A549 (cell line): ENCODE data around the gene C1orf53. TPM values are rescaled to one million over a fixed set of nuclear protein-coding genes. Genes with fewer than 3 reads are reported as not detected.
"Not testable (repeated sequence)": the region's sequence is repeated elsewhere in the genome, so short reads cannot be mapped to it uniquely, and the experiment has no call there.

Experiments
- ATAC-seq, 2 experiments: fragments of 200-7000 bp in 1 of 2; fragments of >200 bp in 1 of 2; cut with Nextera tagmentation in 1 of 2; cut with Tn5 transposase in 1 of 2; 3 replicates each; pipeline versions ENCODE4 v1.8.0 to v1.9.1; 2018 to 2020; ENCODE audit warnings: mild to moderate bottlenecking in 1 of 2, moderate library complexity in 1 of 2
- CTCF ChIA-PET: fragments of 300-600 bp; sonication (Branson Sonifier 250); formaldehyde crosslinking; extraction: SDS; loops from one replicate; lab custom pipeline; 2021; ENCODE audit warnings: antibody characterized with exemption, inconsistent platforms; lab: Yijun Ruan, JAX
- POLR2A ChIA-PET: fragments of 350-600 bp; formaldehyde crosslinking; extraction: SDS; loops from one replicate; lab custom pipeline; 2021; ENCODE audit warnings: antibody characterized with exemption, inconsistent platforms; lab: Yijun Ruan, JAX
- DNase-seq, 2 experiments: peaks; one replicate each; pipeline versions ENCODE4 v3.0.0 to v3.0.0-alpha.2; 2011 to 2016; ENCODE audit warnings: low read depth in 1 of 2, low spot score in 1 of 2
- FAIRE-seq: peaks from 2 replicates; lab custom pipeline; 2011; peaks lifted over from hg19 to GRCh38; lab: Jason Lieb, UNC
- H3K27ac ChIP-seq, 2 experiments: fragments of >200 bp; sonication (Bioruptor Twin); formaldehyde crosslinking; 3 replicates each; pipeline ENCODE4 v1.5.1; 2016 to 2017
- H3K4me1 ChIP-seq: fragments of >200 bp; sonication (Bioruptor Twin); formaldehyde crosslinking; 3 replicates; pipeline ENCODE4 v1.6.1; 2016
- H3K4me2 ChIP-seq: fragments of >200 bp; sonication (Bioruptor Twin); formaldehyde crosslinking; 3 replicates; pipeline ENCODE4 v1.6.1; 2016
- H3K4me3 ChIP-seq: fragments of >200 bp; sonication (Bioruptor Twin); formaldehyde crosslinking; 3 replicates; pipeline ENCODE4 v1.5.1; 2016
- H3K9me3 ChIP-seq: fragments of >200 bp; sonication (Bioruptor Twin); formaldehyde crosslinking; 3 replicates; pipeline ENCODE4 v1.6.1; 2016
- CBX8 ChIP-seq: fragments of 200-600 bp; sonication (generic); IDR thresholded peaks from 2 replicates; pipeline ENCODE4 v1.6.1; 2016
- CEBPB ChIP-seq, 2 experiments: fragments of >200 bp in 1 of 2; sonication (Bioruptor Twin) in 1 of 2; formaldehyde crosslinking in 1 of 2; IDR thresholded peaks; 2 replicates each; pipeline ENCODE4 v1.6.1; 2012 to 2016
- CHD2 ChIP-seq: fragments of 150-350 bp; IDR thresholded peaks from 2 replicates; pipeline ENCODE4 v1.6.1; 2014; ENCODE audit warnings: low read length; ENCODE audit not compliant: partially characterized antibody
- E2F6 ChIP-seq: IDR thresholded peaks from 2 replicates; pipeline ENCODE4 v1.6.1; 2012; ENCODE audit warnings: low read depth, borderline replicate concordance
- EHMT2 ChIP-seq: fragments of 200-600 bp; sonication (generic); IDR thresholded peaks from 2 replicates; pipeline ENCODE4 v1.6.1; 2016; ENCODE audit warnings: antibody characterized with exemption, low read depth, mild to moderate bottlenecking, moderate library complexity
- GATA3 ChIP-seq: IDR thresholded peaks from 2 replicates; pipeline ENCODE4 v1.6.1; 2012; ENCODE audit warnings: borderline replicate concordance
- HES2 ChIP-seq: fragments of >200 bp; sonication (Bioruptor Twin); formaldehyde crosslinking; IDR thresholded peaks from 2 replicates; pipeline ENCODE4 v1.6.1; 2016
- HEYL ChIP-seq: fragments of 250-450 bp; sonication (Bioruptor Pico); IDR thresholded peaks from 2 replicates; pipeline ENCODE4 v1.8.0; 2021; ENCODE audit warnings: mild to moderate bottlenecking, moderate library complexity
- HMGXB4 ChIP-seq: fragments of 250-450 bp; sonication (Bioruptor Pico); IDR thresholded peaks from 2 replicates; pipeline ENCODE4 v1.5.0; 2021; ENCODE audit warnings: mild to moderate bottlenecking, moderate library complexity, borderline replicate concordance
- HOXB13 ChIP-seq: fragments of 250-450 bp; sonication (Bioruptor Pico); IDR thresholded peaks from 2 replicates; pipeline ENCODE4 v1.5.0; 2020; ENCODE audit warnings: low read depth, mild to moderate bottlenecking, moderate library complexity
- JUN ChIP-seq, 2 experiments: fragments of >200 bp; sonication (Bioruptor Twin); formaldehyde crosslinking; IDR thresholded peaks; 2 replicates in 1 of 2; 3 replicates in 1 of 2; pipeline ENCODE4 v1.6.1; 2016 to 2017
- KDM5A ChIP-seq: fragments of 200-600 bp; sonication (generic); IDR thresholded peaks from 2 replicates; pipeline ENCODE4 v1.6.1; 2016; ENCODE audit warnings: antibody characterized with exemption, mild to moderate bottlenecking
- MAX ChIP-seq: IDR thresholded peaks from 2 replicates; pipeline ENCODE4 v1.6.1; 2012
- PBX3 ChIP-seq: IDR thresholded peaks from 2 replicates; pipeline ENCODE4 v1.6.1; 2012
- PHF8 ChIP-seq: fragments of 200-600 bp; sonication (generic); IDR thresholded peaks from 2 replicates; pipeline ENCODE4 v1.6.1; 2016; ENCODE audit warnings: low read depth, mild to moderate bottlenecking, antibody characterized with exemption, moderate library complexity, borderline replicate concordance
- POLR2A ChIP-seq: IDR thresholded peaks from 2 replicates; pipeline ENCODE4 v1.6.1; 2012; ENCODE audit warnings: mild to moderate bottlenecking, low read length
- RFX5 ChIP-seq: fragments of 450-650 bp; IDR thresholded peaks from 2 replicates; pipeline ENCODE4 v1.7.1; 2014; ENCODE audit warnings: antibody characterized with exemption, mild to moderate bottlenecking, moderate library complexity
- SMC3 ChIP-seq: fragments of >200 bp; sonication (Bioruptor Twin); formaldehyde crosslinking; IDR thresholded peaks from 3 replicates; pipeline ENCODE4 v1.6.1; 2018; ENCODE audit warnings: inconsistent platforms
- ZSCAN20 ChIP-seq: fragments of 250-450 bp; sonication (Bioruptor Pico); IDR thresholded peaks from 2 replicates; pipeline ENCODE4 v1.8.0; 2022; ENCODE audit warnings: mild to moderate bottlenecking, moderate library complexity
- WGBS: methylation state at CpG from one replicate; pipeline ENCODE4 v1.1.6; 2017; ENCODE audit errors: missing lambda C conversion rate; 5-methylcytosine and 5-hydroxymethylcytosine counted together
- polyA minus RNA-seq: library from RNA; depleted of rRNA, polyadenylated mRNA; stranded (reverse); fragments of >200 nt; gene quantifications from 2 replicates; pipeline ENCODE4 v1.2.3, GENCODE V29; 2011; rRNA and poly(A)+ RNA removed
- polyA plus RNA-seq, 4 experiments: library from polyadenylated mRNA; depleted of rRNA in 3 of 4; stranded (reverse); fragments of >200 nt; fragmentation: RNase III in 1 of 4; extraction: RNeasy Plus Mini Kit Qiagen cat#74134 plus additional on column Dnase treatment in 1 of 4; gene quantifications; 2 replicates in 3 of 4; 3 replicates in 1 of 4; pipeline ENCODE4 v1.2.3, GENCODE V29; 2011 to 2017

Gene C1orf53
- polyA plus RNA-seq (2011; rRNA removed) (6.9 and 7.9 TPM in 2 replicates), polyA plus RNA-seq (2017; fragmentation: RNase III; extraction: RNeasy Plus Mini Kit Qiagen cat#74134 plus additional on column Dnase treatment) (5.1 to 6.0 TPM (median 5.7 TPM) in 3 replicates), polyA minus RNA-seq (not detected in 2 replicates)
- polyA plus RNA-seq (2012; cell fraction: cytosol; rRNA removed): 9.7 TPM in 2 replicates
- 6.3 and 7.6 TPM in 2 replicates for polyA plus RNA-seq (2012; cell fraction: nucleus; rRNA removed)

- Histone ChIP-seq H3K4me2 (peak within 1 kb of the TSS; percentile 86), H3K4me1 (peaks cover 10% of the 10 kb centered on the region; the same call in 2 of the 3 replicates), H3K27ac (peak within 1 kb of the TSS; percentile 91 to 96), H3K9me3 (no peaks in the 10 kb centered on the region), H3K4me3 (peak within 1 kb of the TSS; percentile 54)
- WGBS: 4% methylated on average over 13 of the region's 90 CpGs
- CTCF ChIA-PET: interaction anchor here (0.9 to 4.6 kb wide), 5 partner anchors 8 to 254 kb away, joined by 3 to 42 read pairs (median 4); partner anchors contain the start of gene NEK7
- no peak for TF ChIP-seq EHMT2
- TF ChIP-seq HEYL (CRISPR knock-in tag): no peak
- TF ChIP-seq JUN (IDR thresholded peaks at IDR 0.05): peak; percentile 47 to 95; a peak in 4 of 5 replicates
- TF ChIP-seq ZSCAN20: no peak
- TF ChIP-seq HES2: no peak
- TF ChIP-seq E2F6: peak; percentile 63; the same call in 1 of the 2 replicates
- TF ChIP-seq KDM5A: 0 out of 2 replicates have a peak, but pooled peaks have one; percentile 32
- TF ChIP-seq CHD2: no peak
- TF ChIP-seq CEBPB (IDR thresholded peaks at IDR 0.05): no peak
- no peak for TF ChIP-seq CBX8
- peak; percentile 90 for TF ChIP-seq POLR2A
- no peak; the same call in 2 of the 3 replicates for TF ChIP-seq SMC3
- TF ChIP-seq PBX3: peak; percentile 37; the same call in 1 of the 2 replicates
- no peak for TF ChIP-seq HOXB13 (CRISPR knock-in tag)
- TF ChIP-seq MAX: peak; percentile 91
- peak; percentile 31; the same call in 1 of the 2 replicates for TF ChIP-seq RFX5
- TF ChIP-seq GATA3: peak; percentile 23; the same call in 1 of the 2 replicates
- TF ChIP-seq HMGXB4: peak; percentile 80
- TF ChIP-seq PHF8: peak; percentile 93
- POLR2A ChIA-PET: interaction anchor here (0.7 to 1.5 kb wide), 9 partner anchors 9 to 166 kb away, joined by 3 to 13 read pairs (median 4); partner anchors contain the start of genes DENND1B and LHX9
- FAIRE-seq (no peak), ATAC-seq (peak; percentile 96 to 99), DNase-seq (peak; percentile 91 to 94)
Measured at GRCh38 chr1:197902454-197903195, at the start of gene C1orf53. Gene C1orf53, plus strand, starts transcription at chr1:197902630. Its CDS starts 20 bp downstream, at chr1:197902650.

GRCh38 chr1:197855751-197856150 is 46.7 kb upstream of the C1orf53 start:
- H3K9me3 ChIP-seq, DNase-seq, H3K4me2 ChIP-seq, FAIRE-seq, ATAC-seq, H3K4me3 ChIP-seq, POLR2A ChIA-PET, H3K27ac ChIP-seq, H3K4me1 ChIP-seq: not testable (repeated sequence)
- CTCF ChIA-PET: interaction anchor here (2.6 kb wide), 1 partner anchor 13 kb away, joined by 16 read pairs; no protein-coding TSS in a partner anchor
- 39% methylated on average over 2 of the region's 2 CpGs for WGBS
